ENCODE data around the gene ARPC1B. TPM values are rescaled to one million over a fixed set of nuclear protein-coding genes. Genes with fewer than 3 reads are reported as not detected.

ARPC1B gene
- total and polyA plus RNA-seq, 2 of the 4 experiments (the other 2 are of a cell fraction): 351 to 488 TPM

DNA sequence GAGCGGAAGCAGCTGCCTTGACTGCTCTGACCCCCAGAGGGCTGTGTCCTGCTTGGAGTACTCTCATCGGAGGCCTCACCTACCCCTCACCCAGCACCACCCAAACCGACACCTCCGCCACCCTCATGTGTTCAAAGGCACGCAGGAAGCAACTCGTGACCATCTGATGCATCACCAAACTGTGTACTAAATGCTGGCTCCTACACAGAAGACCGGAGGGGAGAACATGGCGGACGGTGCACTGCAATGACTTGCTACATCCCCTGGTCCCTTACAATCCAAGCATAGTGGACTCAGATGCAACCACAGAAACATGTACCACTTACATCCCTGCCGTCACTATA lies 30.4 kb downstream of the ARPC1B start:
- Histone ChIP-seq H3K4ac (ENCODE audit: low read depth, low read length) (no peak overlapping the region), H2AK5ac (ENCODE audit: low read depth, low read length) (0 out of 2 replicates have a peak overlapping the region, but pooled peaks have one; percentile 13), H4K5ac (ENCODE audit: low read depth, low read length) (no peak overlapping the region), H3K36me3 (ENCODE audit: control insufficient read depth, insufficient read depth, low read length) (peaks cover 36% of the 10 kb centered on the region), H3K9ac (ENCODE audit: low read depth, low read length) (no peak overlapping the region), H3K4me1 (ENCODE audit: control insufficient read depth, insufficient read depth, low read length) (peaks cover 8% of the 10 kb centered on the region; the same call in 1 of the 2 replicates), H3K27ac (ENCODE audit: insufficient read depth, low read length) (no peak overlapping the region), H4K20me1 (ENCODE audit: insufficient read depth, low read length) (peaks cover 66% of the 10 kb centered on the region), H2BK120ac (ENCODE audit: low read depth, low read length) (no peak overlapping the region), H3K23ac (ENCODE audit: low read depth, low read length) (no peak overlapping the region), H2AK9ac (replicated peaks; ENCODE audit: low read depth, low read length, poor library complexity) (no peak overlapping the region), H3K14ac (replicated peaks; ENCODE audit: low read depth, low read length) (no peak overlapping the region), H3K18ac (ENCODE audit: low read depth, low read length) (no peak overlapping the region), H2BK20ac (ENCODE audit: low read depth, low read length) (no peak overlapping the region), H3K27me3 (ENCODE audit: control insufficient read depth, insufficient read depth, low read length) (no peaks in the 10 kb centered on the region), H4K91ac (ENCODE audit: insufficient read depth, low read depth, low read length) (no peak overlapping the region), H3K56ac (ENCODE audit: extremely low read depth, insufficient read depth, low read length) (no peak overlapping the region), H3K79me1 (ENCODE audit: low read depth in 1 of 2, low read length in 2 of 2) (peaks cover 18 to 74% of the 10 kb centered on the region in 2 experiments), H3K9me3 (ENCODE audit: control insufficient read depth, insufficient read depth, low read length) (no peaks in the 10 kb centered on the region), H2AFZ (replicated peaks; ENCODE audit: low read length, poor library complexity) (no peak overlapping the region), H3K4me3 (ENCODE audit: insufficient read depth, low read depth, low read length) (no peak overlapping the region), H3K9me1 (ENCODE audit: insufficient read depth, low read length) (peaks cover 12% of the 10 kb centered on the region), H3K4me2 (ENCODE audit: low read depth, low read length) (no peak overlapping the region), H4K8ac (ENCODE audit: low read depth in 2 of 2, low read length in 2 of 2) (no peak overlapping the region), H2BK15ac (ENCODE audit: low read depth, low read length) (no peak overlapping the region), H2BK5ac (ENCODE audit: low read depth, low read length, poor library complexity, severe bottlenecking) (no peak overlapping the region)
- TF ChIP-seq, protein P1, sequence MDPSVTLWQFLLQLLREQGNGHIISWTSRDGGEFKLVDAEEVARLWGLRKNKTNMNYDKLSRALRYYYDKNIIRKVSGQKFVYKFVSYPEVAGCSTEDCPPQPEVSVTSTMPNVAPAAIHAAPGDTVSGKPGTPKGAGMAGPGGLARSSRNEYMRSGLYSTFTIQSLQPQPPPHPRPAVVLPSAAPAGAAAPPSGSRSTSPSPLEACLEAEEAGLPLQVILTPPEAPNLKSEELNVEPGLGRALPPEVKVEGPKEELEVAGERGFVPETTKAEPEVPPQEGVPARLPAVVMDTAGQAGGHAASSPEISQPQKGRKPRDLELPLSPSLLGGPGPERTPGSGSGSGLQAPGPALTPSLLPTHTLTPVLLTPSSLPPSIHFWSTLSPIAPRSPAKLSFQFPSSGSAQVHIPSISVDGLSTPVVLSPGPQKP (IDR thresholded peaks at IDR 0.05; ENCODE audit: borderline replicate concordance, low read depth, low read length): no peak
- TF ChIP-seq, protein P2, sequence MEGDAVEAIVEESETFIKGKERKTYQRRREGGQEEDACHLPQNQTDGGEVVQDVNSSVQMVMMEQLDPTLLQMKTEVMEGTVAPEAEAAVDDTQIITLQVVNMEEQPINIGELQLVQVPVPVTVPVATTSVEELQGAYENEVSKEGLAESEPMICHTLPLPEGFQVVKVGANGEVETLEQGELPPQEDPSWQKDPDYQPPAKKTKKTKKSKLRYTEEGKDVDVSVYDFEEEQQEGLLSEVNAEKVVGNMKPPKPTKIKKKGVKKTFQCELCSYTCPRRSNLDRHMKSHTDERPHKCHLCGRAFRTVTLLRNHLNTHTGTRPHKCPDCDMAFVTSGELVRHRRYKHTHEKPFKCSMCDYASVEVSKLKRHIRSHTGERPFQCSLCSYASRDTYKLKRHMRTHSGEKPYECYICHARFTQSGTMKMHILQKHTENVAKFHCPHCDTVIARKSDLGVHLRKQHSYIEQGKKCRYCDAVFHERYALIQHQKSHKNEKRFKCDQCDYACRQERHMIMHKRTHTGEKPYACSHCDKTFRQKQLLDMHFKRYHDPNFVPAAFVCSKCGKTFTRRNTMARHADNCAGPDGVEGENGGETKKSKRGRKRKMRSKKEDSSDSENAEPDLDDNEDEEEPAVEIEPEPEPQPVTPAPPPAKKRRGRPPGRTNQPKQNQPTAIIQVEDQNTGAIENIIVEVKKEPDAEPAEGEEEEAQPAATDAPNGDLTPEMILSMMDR (conservative IDR thresholded peaks at IDR 0.05; ENCODE audit: low read depth, low read length): no peak
- no peak for TF ChIP-seq CHD1 (IDR thresholded peaks at IDR 0.05; ENCODE audit: low read depth, low read length)
- no peak for TF ChIP-seq MXI1 (IDR thresholded peaks at IDR 0.05; ENCODE audit: borderline replicate concordance, low read depth, low read length)
- no peak for TF ChIP-seq BHLHE40 (IDR thresholded peaks at IDR 0.05; ENCODE audit: low read depth, low read length)
- TF ChIP-seq FOS (IDR thresholded peaks at IDR 0.05; ENCODE audit: low read depth, low read length): no peak
- no peak for TF ChIP-seq RCOR1 (IDR thresholded peaks at IDR 0.05; ENCODE audit: insufficient replicate concordance, low read length)
- TF ChIP-seq MAFK (IDR thresholded peaks at IDR 0.05; ENCODE audit: low read depth, low read length): no peak
- no peak for TF ChIP-seq CEBPB (IDR thresholded peaks at IDR 0.05; ENCODE audit: low read depth, low read length)
- TF ChIP-seq MAZ (IDR thresholded peaks at IDR 0.05; ENCODE audit: borderline replicate concordance, low read depth, low read length): no peak
- TF ChIP-seq RAD21 (IDR thresholded peaks at IDR 0.05; ENCODE audit: low read length): no peak
- no peak for TF ChIP-seq NFE2L2 (IDR thresholded peaks at IDR 0.05; ENCODE audit: low read depth, low read length)
- no peak for TF ChIP-seq RFX5 (IDR thresholded peaks at IDR 0.05; ENCODE audit: low read depth, low read length)
- TF ChIP-seq POLR2A (IDR thresholded peaks at IDR 0.05; ENCODE audit: low read depth, low read length): no peak
- no peak for TF ChIP-seq USF2 (IDR thresholded peaks at IDR 0.05; ENCODE audit: low read depth, low read length)
- TF ChIP-seq SMC3 (IDR thresholded peaks at IDR 0.05; ENCODE audit: low read depth, low read length): no peak
- dilution Hi-C loops (cut with HindIII; ENCODE audit: low sequenced_read_pairs, unreplicated experiment): no loop called here
- ChIA-PET POLR2A (ENCODE audit: unreplicated experiment) (interaction anchor here (0.6 kb wide), 1 partner anchor 658 kb away, joined by 3 read pairs; no protein-coding TSS in a partner anchor), CTCF (no interaction called here)
- no TSS peak for BruUV-seq (replicated peaks)
- DNase-seq (no peak), ATAC-seq (ENCODE audit: low read depth) (no peak)
- 88% methylated on average over 5 of the region's 10 CpGs; no CpG with 5 or more reads in 1 of the 2 experiments for WGBS, 2 experiments (ENCODE audit: extremely low coverage in 2 of 2, insufficient read length in 1 of 2)
- intact Hi-C loops (cut with micrococcal nuclease): no loop called here
- in situ Hi-C loops (cut with MboI; ENCODE audit: low sequenced_read_pairs): no loop called here
